Kidney epithelial cell (primary cell): ENCODE results near the gene OGDHL. TPM values are rescaled to one million over a fixed set of nuclear protein-coding genes. Genes with fewer than 3 reads are reported as not detected.

Experiments used
- DNase-seq: peaks from one replicate; pipeline ENCODE4 v3.0.0-alpha.2; 2010; ENCODE audit warnings: low read depth
- H3K27me3 ChIP-seq: 2 replicates; pipeline ENCODE4 v1.6.0; 2011; ENCODE audit warnings: low read length; ENCODE audit not compliant: control insufficient read depth, insufficient read depth
- H3K36me3 ChIP-seq: 2 replicates; pipeline ENCODE4 v1.5.1; 2011; ENCODE audit warnings: low read length; ENCODE audit not compliant: control insufficient read depth, insufficient read depth
- H3K4me3 ChIP-seq: 2 replicates; pipeline ENCODE4 v1.5.1; 2011; ENCODE audit warnings: low read depth, mild to moderate bottlenecking, control low read depth, low read length
- total RNA-seq: library from RNA; depleted of rRNA; stranded (reverse); fragments of >200 nt; gene quantifications from 2 replicates; pipeline ENCODE4 v1.2.3, GENCODE V29; 2015
- TF ChIP-seq, protein P1 (sequence below): IDR thresholded peaks from 2 replicates; pipeline ENCODE4 v1.5.1; 2011; ENCODE audit warnings: mild to moderate bottlenecking, moderate library complexity, low read length, control low read depth, inconsistent platforms; ENCODE audit not compliant: insufficient read depth, poor library complexity, severe bottlenecking

Gene OGDHL
- total RNA-seq, 1 donor from 2014 or later: 1.7 TPM

DNA sequence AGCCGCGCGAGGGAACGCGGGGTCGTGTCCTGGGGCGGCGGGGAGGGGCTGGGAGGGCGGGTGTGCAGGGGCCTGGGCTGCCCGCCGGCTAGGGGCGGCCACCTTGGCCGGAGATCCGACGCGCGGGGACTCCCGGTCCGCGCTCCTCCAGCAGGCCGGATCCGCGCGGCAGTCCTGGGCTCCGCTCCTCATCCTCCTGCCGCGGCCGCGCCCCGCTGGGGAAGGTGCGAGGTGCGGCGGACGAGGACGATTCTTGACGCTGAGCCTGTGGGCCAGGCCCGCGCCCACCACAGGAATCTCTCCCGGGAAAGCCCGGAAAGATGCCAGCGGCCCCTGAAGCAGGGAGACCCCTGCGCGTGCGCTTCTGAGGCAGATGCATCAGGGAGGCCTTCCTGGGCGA is 6.6 kb upstream of the OGDHL start:
- no peak for DNase-seq
- Histone ChIP-seq H3K27me3 (peaks cover 29% of the 10 kb centered on the region), H3K36me3 (no peaks in the 10 kb centered on the region), H3K4me3 (no peak overlapping the region)
- TF ChIP-seq, protein P1, sequence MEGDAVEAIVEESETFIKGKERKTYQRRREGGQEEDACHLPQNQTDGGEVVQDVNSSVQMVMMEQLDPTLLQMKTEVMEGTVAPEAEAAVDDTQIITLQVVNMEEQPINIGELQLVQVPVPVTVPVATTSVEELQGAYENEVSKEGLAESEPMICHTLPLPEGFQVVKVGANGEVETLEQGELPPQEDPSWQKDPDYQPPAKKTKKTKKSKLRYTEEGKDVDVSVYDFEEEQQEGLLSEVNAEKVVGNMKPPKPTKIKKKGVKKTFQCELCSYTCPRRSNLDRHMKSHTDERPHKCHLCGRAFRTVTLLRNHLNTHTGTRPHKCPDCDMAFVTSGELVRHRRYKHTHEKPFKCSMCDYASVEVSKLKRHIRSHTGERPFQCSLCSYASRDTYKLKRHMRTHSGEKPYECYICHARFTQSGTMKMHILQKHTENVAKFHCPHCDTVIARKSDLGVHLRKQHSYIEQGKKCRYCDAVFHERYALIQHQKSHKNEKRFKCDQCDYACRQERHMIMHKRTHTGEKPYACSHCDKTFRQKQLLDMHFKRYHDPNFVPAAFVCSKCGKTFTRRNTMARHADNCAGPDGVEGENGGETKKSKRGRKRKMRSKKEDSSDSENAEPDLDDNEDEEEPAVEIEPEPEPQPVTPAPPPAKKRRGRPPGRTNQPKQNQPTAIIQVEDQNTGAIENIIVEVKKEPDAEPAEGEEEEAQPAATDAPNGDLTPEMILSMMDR: no peak

- Histone ChIP-seq H3K4me3 (no peak overlapping the region), H3K36me3 (no peaks in the 10 kb centered on the region), H3K27me3 (peaks cover 31% of the 10 kb centered on the region)
- TF ChIP-seq, protein P1: no peak
- DNase-seq: no peak
Measured at GRCh38 chr10:49768329-49768728, 6.2 kb upstream of the OGDHL start.

DNA sequence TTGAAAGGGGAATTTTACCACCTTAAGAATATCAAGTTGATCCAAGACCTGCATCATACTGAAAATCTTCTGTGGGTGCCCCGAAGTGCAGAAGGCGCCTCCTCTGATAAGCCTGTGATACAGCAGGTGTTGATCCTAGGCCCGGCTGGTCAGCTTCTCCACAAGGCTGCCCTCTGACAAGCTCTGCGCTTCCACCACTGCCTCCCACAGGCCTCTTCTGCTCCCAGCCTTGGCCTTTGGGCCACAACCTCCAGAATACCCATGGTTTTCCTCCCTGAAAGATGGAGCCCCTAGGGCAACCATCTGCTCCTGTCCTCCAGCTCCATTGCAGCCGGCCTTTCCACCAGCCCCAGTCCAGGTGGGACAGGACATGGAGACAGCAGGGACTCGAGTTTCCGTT is 5.6 kb upstream of the OGDHL start:
- Histone ChIP-seq H3K4me3 (no peak overlapping the region), H3K27me3 (peaks cover 31% of the 10 kb centered on the region), H3K36me3 (no peaks in the 10 kb centered on the region)
- TF ChIP-seq, protein P1: no peak
- DNase-seq: no peak

DNA sequence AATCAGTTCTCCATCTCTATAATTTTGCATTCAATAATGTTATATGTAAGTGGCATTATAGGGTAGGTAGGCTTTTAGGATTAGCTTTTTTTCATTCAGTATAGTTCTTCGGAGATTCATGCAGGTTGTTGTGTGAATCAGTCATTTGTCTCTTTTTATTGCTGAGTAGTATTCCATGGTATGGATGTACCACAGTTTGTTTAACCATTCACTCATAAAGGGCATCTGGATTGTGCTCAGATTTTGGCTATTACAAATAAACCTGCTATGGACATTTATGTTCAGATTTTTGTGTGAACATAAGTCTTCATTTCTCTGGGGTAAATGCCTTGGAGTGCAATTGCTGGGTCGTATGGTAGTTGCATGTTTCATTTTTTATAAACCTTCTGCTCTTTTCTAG is 4.4 kb upstream of the OGDHL start:
- TF ChIP-seq, protein P1: no peak
- Histone ChIP-seq H3K4me3 (no peak overlapping the region), H3K27me3 (peaks cover 37% of the 10 kb centered on the region), H3K36me3 (no peaks in the 10 kb centered on the region)
- no peak for DNase-seq

GRCh38 chr10:49762566-49762877 is 399 bp upstream of the OGDHL start:
- TF ChIP-seq, protein P1: no peak
- peak overlapping the region; percentile 65 for H3K4me3 ChIP-seq
- peaks cover 18% of the 10 kb centered on the region for H3K27me3 ChIP-seq
- no peaks in the 10 kb centered on the region for H3K36me3 ChIP-seq
- no peak for DNase-seq

GRCh38 chr10:49761201-49761788 is 828 bp downstream of the OGDHL start:
- no peak for DNase-seq
- Histone ChIP-seq H3K4me3 (peak overlapping the region; percentile 65), H3K27me3 (peaks cover 18% of the 10 kb centered on the region), H3K36me3 (no peaks in the 10 kb centered on the region)
- TF ChIP-seq, protein P1: no peak
